ENCODE measurements around the gene PCDHGA1.
A peak's percentile ranks its signal among the peaks of the same experiment; 100 is the strongest.
"Not testable (repeated sequence)": the region's sequence is repeated elsewhere in the genome, so short reads cannot be mapped to it uniquely, and the experiment has no call there.

- TF ChIP-seq POLR2A (IDR thresholded peaks at IDR 0.05) = not testable (repeated sequence)
- TF ChIP-seq, protein P1, sequence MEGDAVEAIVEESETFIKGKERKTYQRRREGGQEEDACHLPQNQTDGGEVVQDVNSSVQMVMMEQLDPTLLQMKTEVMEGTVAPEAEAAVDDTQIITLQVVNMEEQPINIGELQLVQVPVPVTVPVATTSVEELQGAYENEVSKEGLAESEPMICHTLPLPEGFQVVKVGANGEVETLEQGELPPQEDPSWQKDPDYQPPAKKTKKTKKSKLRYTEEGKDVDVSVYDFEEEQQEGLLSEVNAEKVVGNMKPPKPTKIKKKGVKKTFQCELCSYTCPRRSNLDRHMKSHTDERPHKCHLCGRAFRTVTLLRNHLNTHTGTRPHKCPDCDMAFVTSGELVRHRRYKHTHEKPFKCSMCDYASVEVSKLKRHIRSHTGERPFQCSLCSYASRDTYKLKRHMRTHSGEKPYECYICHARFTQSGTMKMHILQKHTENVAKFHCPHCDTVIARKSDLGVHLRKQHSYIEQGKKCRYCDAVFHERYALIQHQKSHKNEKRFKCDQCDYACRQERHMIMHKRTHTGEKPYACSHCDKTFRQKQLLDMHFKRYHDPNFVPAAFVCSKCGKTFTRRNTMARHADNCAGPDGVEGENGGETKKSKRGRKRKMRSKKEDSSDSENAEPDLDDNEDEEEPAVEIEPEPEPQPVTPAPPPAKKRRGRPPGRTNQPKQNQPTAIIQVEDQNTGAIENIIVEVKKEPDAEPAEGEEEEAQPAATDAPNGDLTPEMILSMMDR (IDR thresholded peaks at IDR 0.05) = peak in 5 of 6 experiments; percentile 19 to 57 (median 48)
Measured at GRCh38 chr5:141397756-141398551, 67.6 kb downstream of the PCDHGA1 start, which contains the start of gene PCDHGB5.
